ENCODE results near the gene KRT9.
A peak's percentile ranks its signal among the peaks of the same experiment; 100 is the strongest.

The KRT9 gene

DNA sequence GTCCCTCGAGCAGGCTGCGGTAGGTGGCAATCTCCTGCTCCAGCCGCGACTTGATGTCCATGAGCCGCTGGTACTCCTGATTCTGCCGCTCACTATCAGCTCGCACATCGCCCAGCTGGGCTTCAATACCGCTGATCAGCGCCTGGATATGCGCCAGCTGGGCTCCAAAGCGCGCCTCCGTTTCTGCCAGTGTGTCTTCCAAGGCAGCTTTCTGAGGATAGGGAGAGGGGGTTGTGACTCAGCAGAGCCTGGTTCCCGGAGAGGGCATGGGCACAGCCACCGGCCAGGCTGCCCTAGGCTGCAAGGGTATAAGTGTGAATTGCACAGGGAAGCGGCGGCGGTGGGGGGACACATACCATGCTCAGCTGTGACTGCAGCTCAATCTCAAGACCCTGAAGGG lies 48.1 kb downstream of the KRT9 start:
- DNase-seq: no peak

- no peak for DNase-seq
Observed at GRCh38 chr17:41523225-41523593, 48.6 kb downstream of the KRT9 start.

DNA sequence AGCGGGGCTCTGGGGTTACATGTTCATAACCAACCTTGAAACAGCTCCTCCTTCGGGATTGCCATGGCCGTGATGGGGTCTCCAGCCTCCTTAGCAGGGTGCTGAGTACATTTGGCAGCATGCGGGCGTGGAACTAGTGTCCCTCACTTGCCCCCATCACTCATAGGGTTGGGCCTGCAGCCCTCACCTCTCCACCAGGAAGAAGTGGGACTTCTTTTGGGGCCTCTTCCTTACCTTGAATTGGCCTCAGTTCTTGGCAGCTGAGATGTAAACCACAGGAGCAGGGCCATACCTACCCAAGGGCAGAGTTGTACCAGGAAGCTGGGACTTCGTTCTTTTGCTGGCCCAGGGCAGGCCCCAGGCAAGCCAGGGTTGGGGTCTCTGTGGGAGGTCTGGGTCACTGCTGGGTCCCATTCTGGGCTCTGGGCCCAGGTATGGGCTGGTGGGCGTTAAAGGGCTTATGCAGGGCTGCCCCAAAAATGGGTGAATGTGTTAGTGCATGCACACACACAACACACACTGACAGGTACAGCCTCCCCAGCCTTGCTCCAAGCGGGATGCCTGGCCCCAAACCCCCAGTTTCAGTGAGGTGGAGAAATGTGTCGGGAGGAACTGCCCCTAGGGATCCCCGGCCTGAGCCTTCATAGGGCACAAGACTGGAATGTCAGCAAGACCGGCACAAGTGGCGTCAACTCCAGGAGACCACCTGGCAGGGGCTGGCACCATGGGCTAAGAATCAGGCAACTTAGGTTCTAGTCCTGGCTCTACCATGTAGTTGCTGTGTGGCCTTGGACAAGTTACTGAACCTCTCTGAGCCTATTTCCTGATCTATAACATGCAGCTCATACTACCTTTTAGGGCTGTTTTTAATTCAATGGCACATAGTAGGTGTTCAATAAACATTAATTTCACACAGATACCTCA lies 49.3 kb downstream of the KRT9 start:
- DNase-seq: no peak

GRCh38 chr17:41521574-41522261 lies 50.1 kb downstream of the KRT9 start:
- peak; percentile 61 for DNase-seq

- DNase-seq: no peak
Observed at GRCh38 chr17:41520821-41521521, 50.9 kb downstream of the KRT9 start.

DNA sequence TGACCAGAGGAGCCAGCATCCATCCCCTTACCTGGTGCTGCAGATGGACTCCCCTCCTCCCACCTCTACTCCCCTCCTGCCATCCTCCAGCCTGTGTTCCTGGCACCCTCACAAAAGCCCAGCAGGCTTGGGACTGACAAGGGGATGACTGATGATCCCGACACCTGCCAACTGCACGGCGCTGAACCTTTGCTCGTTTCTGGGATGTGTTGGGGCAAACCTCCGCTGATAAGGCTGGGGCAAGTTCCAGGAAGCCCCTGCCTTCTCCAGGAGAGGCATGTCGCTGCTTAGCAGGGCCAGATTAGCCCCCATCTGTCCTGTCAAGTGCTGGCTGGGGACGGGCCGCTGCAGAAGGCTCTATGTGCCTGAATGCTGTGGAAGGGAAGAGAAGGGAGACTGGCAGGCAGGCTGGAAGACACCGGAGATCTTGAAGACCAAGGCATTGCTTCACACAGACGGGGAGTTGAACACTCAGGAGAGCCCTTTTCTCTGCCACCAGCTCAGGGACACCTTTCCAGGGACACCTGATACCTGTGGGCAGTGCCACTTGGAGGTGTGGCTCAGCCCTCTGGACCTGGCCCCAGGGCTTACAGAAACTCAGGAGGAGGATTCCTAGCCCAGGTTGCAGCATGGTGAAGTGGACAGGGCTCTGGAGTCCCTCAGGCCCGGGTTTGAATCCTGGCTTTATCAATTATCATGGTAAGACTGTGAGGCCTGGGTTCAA lies 52.2 kb downstream of the KRT9 start:
- no peak for DNase-seq

GRCh38 chr17:41518789-41519449 lies 52.9 kb downstream of the KRT9 start, which contains the start of gene KRT15:
TSS of gene KRT15 (minus strand) at chr17:41518890. CDS start at chr17:41518827, 63 bp downstream.
- DNase-seq: no peak

DNA sequence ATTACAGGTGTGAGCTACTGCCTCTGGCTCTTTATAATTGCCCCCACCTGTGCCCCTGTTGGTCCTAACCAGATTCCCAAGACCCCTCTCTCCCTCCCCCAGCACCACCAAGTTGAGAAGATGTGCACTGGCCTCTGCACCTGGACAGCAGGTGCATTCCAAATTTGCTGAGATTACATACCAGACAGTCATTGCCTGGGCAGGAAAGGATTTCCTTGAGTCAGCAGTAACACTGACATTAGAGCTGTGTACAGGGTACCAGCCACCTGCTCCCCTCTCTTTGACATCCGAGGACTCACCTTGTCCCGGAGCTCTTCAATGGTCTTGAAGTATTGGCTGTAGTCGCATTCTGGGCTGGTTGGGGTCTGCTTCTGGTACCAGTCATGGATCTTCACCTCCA lies 53.8 kb downstream of the KRT9 start:
- no peak for DNase-seq

DNA sequence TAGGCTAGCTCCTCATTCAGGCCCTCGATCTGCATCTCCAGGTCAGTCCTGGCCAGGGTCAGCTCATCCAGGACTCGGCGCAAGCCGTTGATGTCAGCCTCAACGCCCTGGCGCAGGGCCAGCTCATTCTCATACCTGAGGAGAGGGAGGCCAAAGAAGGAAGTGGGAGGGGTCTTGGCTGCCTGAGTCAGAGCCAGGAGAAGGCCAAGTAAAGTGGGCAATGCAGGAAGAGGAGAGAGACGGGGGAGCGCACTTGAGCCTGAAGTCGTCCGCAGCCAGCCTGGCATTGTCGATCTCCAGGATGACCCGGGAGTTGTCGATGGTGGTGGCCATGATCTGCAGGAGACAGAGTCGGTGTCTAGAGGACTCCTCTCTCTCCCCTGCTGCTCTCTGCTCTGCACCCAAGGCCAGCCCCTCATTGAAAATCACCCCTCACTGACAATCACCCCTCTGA lies 55.0 kb downstream of the KRT9 start:
- DNase-seq: no peak

DNA sequence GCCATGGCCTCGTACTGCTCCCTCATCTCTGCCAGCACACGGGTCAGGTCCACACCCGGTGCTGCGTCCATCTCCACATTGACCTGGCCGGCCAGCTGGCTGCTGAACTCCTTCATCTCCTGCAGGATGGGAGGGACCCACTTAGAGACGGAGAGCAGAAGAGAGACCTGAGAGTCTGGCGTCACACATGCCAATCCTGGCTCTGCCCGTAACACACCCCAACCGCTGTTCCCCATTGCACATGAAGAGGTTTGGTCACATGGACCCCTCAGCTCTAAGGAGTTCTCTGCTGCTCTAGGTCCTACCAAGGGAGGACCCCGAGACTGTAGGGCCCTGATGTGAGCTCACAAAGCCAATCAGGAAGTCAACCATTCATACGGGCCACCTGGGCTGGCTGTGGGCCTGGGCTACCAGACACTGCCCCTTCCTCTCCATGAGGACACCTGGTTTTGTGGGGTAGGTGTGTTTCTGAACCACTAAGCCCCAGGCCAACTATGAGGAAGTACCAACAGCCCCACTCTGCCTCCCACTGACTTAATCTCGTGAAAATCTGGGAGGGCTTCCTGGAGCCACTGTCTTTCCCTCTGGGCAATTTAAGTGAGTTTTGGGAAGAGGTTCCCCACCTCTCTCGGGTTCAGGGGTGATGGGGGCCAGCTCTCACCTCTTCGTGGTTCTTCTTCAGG lies 55.6 kb downstream of the KRT9 start:
- no peak for DNase-seq
